GM21528 (cell line): ENCODE results near the gene HECW1.
A peak's percentile ranks its signal among the peaks of the same experiment; 100 is the strongest.

Experiments
- ATAC-seq: cut with Tn5 transposase; IDR thresholded peaks from one replicate; pipeline ENCODE4 v1.9.1; 2021; ENCODE audit warnings: mild to moderate bottlenecking, moderate library complexity; ENCODE audit not compliant: unreplicated experiment, low FRiP score

HECW1 gene

GRCh38 chr7:43396187-43396740, 283.8 kb downstream of the HECW1 start:
- no peak for ATAC-seq

GRCh38 chr7:43398831-43399230, 286.4 kb downstream of the HECW1 start:
- ATAC-seq, result no peak

GRCh38 chr7:43405948-43406347, 293.5 kb downstream of the HECW1 start:
- ATAC-seq, result no peak

DNA sequence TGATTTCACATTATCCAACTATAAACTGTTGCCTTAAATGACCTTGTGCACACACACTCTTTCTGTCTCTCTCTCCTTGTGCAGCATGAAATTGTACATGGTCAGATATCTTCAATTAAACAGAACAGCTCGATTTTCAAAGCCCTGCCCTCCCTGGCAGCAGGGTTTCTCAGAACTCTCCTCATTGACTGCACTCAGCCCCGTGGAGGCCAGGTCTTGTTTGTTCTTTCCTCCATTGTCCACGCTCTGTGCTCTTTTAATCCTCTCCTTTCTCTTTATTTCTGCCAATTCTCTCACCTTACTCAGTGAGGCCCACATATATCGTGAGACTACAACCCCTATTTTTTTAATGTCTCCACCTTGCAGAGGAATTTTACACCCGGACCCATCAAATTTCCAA, 294.5 kb downstream of the HECW1 start:
- ATAC-seq, result no peak

GRCh38 chr7:43408981-43409380, 296.5 kb downstream of the HECW1 start:
- no peak for ATAC-seq

- no peak for ATAC-seq
These were observed 305.0 kb downstream of the HECW1 start for GRCh38 chr7:43417455-43417854.

DNA sequence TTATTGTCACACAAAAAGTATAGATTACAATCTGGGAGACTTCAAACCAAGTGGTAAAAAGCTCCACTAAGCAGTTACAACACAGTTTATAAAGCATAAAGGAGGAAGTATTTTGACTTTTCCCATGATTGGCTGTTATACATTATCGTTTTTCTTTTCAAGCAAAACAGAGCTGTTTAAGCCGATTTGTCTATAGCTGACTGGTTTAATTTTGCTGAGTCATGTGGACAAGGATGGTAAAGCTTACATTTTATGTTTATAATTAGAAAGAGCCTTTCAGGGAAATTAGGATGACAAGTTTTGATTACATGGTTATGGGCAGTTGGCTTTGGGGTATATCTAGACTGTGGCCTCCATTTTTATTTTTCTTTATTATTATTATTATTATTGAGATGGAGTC, 318.0 kb downstream of the HECW1 start:
- ATAC-seq, result no peak

GRCh38 chr7:43431020-43431595, 318.7 kb downstream of the HECW1 start:
- no peak for ATAC-seq

GRCh38 chr7:43433639-43434038, 321.2 kb downstream of the HECW1 start:
- no peak for ATAC-seq

GRCh38 chr7:43437001-43437400, 324.6 kb downstream of the HECW1 start:
- no peak for ATAC-seq

DNA sequence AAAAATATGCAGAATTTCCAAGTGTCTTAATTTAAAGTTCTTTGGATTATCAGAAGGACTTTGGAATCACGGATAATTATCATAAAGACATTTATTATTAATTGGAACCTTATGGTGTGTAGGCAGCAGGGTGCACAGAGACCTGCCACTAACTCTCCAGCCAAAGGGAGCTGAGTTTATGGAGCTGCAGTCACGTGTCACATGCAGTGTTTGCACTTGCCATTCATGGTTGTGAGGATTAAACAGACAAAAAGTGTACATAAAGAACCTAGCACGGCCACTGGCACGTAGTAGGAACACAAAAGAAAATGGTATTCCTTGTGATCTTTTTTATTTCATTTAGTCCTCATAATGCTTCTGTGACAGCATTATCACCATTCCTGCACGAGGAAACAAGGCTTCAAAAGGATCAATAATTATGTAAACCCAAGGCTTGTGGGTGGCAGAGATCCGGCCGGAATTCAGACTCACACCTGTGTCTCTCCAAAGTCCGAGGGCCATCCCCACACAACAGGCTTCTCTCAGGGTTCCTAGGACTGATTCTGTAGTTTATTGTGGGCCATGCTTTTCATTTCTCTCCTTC, 326.5 kb downstream of the HECW1 start:
- no peak for ATAC-seq

- ATAC-seq, result peak; percentile 60
These were observed 327.4 kb downstream of the HECW1 start for GRCh38 chr7:43439631-43440401.

DNA sequence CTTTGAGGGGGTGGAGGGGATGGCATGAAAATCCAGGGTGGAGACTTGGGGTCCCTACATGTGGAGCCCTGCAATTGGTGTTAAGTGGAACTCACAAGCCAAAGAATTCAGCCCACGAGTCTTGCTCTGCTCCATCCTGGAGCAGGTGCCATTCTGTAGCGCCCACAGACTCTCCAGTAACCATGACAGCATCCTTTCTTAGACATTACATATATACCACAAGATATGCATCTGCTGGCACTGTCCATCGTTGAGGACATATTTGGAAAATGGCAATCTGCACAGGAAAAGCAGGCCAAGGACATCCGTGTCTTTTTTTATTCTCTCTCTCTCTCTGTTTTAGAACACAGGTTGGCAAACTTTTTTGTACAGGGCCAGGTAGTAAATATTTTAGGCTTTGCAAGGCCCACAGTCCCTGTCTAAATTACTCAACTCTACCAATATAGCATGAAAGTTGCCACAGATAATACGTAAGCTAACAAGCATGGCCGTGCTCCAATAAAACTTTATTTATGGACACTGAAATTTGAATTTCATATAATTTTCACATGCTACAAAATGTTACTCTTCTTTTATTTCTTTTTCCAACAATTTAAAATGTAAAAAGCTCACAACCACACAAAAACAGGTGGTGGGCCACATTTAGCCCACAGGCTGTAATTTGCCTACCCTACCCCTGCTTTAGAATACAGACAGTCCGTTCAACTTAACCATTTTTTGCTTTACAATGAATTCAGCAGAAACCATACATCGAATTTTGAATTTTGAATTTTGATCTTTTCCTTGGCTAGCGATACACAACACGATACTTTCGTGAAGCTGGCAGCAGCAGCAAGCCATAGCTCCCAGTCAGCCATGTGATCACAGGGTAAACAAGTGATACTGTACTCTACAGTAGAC, 329.0 kb downstream of the HECW1 start:
- no peak for ATAC-seq

DNA sequence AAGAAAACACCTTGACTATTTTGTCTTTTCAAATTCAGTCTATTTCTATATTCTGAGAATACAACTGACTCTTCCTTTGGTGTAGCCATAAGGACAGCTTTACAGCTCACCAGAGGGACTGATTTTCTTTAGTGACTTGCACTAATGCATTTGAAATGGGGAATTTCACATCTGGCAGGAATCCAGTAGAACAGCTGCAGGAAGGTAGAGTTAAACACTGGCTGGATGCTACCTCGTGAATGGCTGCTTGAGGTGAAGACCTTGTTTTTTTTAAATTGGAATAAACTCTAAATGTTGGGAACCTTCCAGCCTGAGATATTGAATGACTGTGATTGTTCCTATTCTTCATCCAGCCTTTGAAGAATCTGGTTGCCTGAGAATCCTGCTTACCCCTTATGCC, 330.9 kb downstream of the HECW1 start:
- ATAC-seq, result no peak

DNA sequence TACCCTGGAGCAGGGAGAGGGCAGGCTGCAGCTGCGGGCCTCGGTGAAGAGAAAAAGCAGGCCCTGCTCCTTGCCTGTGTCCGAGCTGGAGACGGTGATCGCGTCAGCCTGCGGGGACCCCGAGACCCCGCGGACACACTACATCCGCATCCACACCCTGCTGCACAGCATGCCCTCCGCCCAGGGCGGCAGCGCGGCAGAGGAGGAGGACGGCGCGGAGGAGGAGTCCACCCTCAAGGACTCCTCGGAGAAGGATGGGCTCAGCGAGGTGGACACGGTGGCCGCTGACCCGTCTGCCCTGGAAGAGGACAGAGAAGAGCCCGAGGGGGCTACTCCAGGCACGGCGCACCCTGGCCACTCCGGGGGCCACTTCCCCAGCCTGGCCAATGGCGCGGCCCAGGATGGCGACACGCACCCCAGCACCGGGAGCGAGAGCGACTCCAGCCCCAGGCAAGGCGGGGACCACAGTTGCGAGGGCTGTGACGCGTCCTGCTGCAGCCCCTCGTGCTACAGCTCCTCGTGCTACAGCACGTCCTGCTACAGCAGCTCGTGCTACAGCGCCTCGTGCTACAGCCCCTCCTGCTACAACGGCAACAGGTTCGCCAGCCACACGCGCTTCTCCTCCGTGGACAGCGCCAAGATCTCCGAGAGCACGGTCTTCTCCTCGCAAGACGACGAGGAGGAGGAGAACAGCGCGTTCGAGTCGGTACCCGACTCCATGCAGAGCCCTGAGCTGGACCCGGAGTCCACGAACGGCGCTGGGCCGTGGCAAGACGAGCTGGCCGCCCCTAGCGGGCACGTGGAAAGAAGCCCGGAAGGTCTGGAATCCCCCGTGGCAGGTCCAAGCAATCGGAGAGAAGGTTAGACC, 332.5 kb downstream of the HECW1 start:
- ATAC-seq, result no peak

GRCh38 chr7:43449577-43449976, 337.1 kb downstream of the HECW1 start:
- ATAC-seq, result no peak

- no peak for ATAC-seq
These were observed 338.4 kb downstream of the HECW1 start for GRCh38 chr7:43450894-43451293.

GRCh38 chr7:43454936-43455518, 342.6 kb downstream of the HECW1 start:
- no peak for ATAC-seq

GRCh38 chr7:43456200-43456599, 343.8 kb downstream of the HECW1 start:
- no peak for ATAC-seq
